GM19395 (cell line): ENCODE measurements around the gene C1QTNF6.

Source experiments
- ATAC-seq: cut with Tn5 transposase; IDR thresholded peaks from one replicate; pipeline ENCODE4 v1.9.1; 2021; ENCODE audit warnings: mild to moderate bottlenecking, moderate library complexity; ENCODE audit not compliant: unreplicated experiment

The C1QTNF6 gene

DNA sequence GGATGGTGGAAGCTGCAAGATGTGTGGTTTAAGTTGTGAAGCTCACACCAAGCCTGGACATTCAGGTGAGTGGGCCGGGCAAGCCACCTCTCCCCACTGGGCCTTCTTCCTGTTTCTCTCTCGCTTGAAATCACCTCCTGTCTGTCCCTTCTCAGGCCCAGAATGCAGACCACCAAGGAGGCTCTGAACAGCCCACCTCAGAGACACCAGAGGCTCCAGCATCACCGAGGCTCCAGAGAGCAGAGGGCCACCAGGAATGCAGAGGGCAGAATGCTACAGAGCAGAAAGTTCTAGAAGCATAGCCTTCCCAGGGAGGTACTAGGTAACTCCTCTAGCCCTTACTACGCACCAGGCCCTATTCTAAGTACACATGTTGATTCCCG lies 23.6 kb downstream of the C1QTNF6 start:
- ATAC-seq = no peak

- ATAC-seq = peak; percentile 31
Observed at GRCh38 chr22:37163575-37164504, 24.2 kb downstream of the C1QTNF6 start.

DNA sequence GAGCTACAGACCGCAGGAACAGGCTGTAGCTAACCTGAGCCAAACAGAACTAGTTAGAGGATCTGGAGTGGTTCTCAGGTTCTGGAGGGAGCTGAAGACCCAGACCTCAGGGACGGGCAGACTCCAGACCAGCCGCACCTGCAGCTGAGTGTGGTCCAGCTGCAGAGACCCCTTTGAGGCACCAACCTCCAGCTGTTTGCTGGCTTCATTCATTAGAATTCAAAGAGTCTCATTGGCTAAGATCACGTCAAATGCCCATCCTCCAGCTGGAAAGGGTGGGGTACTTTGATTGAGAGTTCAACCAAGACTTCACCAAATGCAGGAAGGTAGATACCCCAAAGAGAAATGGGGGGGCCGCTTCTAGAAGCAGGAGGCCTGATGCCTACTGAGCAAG lies 25.0 kb downstream of the C1QTNF6 start:
- ATAC-seq = no peak

DNA sequence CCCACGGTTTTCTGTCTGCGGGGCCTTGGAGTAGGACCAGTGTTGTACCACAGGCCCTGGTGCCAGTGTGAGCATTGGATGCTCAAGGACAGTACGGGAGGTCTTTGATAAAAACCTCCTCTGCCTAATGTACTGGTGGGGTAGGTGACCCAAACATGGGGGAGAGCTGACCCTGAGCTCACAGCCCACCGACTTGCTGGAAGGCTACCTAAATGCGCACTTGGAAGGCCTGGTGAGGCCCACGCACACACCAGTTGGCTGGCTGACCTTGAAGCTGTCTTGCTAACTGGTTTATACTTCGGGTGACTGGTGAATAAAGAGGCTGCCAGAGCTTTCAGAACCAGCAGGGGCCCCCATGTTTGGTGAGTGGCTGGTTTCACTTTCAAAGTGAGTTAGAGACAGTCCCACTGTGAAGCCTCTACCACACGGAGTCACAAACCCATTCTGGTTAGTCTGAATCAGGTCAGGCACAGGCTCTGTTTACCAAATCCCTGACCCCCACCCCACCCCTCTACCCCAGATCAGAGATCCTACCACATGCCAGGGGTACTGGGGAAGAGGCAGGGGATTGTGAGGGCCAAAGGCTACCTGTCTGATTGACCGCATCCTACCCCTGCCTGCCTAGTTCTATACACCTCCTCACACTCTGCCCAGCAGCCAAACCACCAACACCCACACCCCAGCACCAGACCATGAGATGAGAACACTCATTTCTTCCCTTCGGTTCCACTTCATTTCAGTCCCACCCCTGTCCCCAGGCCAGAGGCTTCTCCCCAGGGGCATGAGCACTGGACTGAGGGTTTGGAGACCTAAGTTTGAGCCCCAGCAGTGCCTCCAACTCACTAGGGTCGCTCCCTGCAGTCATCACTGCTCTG lies 25.6 kb downstream of the C1QTNF6 start:
- peak; percentile 61 for ATAC-seq

- ATAC-seq = no peak
Observed at GRCh38 chr22:37161443-37161842, 26.6 kb downstream of the C1QTNF6 start.

- no peak for ATAC-seq
Observed at GRCh38 chr22:37160027-37160426, 28.0 kb downstream of the C1QTNF6 start.

GRCh38 chr22:37158963-37159290 lies 29.1 kb downstream of the C1QTNF6 start:
- no peak for ATAC-seq

DNA sequence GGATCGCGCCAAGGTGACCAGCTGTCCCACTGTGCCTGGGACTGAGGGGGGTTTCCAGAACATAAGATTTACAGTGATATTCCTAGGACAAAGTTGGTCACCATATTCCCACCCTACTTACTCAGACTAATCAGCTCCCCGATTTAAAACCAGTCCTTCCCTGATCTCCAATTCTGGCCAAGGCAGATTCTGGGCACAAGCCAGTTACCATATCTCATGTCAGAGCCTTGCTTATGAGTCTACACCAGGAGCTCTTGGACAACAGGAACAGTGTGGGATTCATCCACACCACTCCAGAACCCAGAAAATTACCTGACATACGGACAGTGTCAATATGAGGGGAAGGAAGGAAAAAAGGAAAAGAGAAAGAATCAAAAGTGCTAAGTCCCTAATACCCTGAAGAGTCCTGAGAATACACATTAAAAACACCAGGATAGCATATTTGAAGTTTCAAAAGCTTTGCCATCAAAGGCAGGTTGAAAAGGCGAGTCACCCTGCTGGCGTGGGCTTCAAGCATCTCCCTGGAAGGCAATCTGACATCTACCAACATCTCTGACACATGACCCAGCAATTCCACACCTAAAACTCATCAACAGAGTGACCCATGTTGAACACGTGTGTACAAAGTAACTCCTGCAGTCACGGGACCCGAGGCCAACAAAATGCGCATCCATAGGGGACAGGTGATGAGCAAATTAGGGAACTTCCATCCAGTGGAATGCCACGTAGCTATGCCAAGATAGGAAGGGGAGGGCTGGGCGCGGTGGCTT lies 30.3 kb downstream of the C1QTNF6 start:
- ATAC-seq = no peak

GRCh38 chr22:37156686-37157435 lies 31.2 kb downstream of the C1QTNF6 start:
- ATAC-seq = no peak

- ATAC-seq = no peak
Observed at GRCh38 chr22:37155971-37156370, 32.1 kb downstream of the C1QTNF6 start.

DNA sequence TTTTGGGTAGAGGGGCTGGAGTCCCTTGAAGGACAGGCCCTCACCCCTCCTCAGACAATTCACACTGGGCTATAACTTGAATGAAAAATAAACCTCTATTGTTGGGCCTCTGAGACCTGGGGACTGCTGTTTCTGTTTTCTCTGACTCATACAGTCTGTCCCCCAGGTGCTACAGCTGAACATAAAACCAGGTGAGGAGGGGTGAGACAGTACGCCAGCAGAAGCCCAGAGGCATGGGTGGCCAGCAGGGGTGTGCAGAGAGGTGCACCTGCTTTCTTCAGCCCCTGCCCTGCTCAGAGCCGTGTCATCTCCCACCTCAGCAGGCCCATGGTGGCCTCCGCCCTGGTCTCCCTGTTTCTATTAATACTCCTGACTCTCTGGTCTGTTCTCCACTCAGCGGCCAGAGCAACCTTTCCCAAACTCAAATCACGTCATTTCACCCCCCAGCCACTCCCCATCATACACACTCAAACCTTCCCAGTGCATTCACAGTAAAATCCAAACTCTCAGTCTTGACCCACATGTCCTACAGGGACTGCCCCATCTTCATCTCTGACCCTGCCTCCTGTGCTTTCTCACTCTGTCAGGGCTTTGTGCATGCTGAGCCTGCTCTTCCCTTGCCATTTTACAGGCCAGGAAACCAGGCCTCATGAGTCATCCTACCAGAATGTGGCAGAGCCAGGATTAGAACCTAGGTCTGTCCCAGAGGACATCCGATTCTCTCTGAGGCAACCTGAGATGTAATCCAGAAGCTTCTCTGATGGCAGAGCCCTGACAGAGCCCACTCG lies 32.9 kb downstream of the C1QTNF6 start:
- ATAC-seq = no peak

DNA sequence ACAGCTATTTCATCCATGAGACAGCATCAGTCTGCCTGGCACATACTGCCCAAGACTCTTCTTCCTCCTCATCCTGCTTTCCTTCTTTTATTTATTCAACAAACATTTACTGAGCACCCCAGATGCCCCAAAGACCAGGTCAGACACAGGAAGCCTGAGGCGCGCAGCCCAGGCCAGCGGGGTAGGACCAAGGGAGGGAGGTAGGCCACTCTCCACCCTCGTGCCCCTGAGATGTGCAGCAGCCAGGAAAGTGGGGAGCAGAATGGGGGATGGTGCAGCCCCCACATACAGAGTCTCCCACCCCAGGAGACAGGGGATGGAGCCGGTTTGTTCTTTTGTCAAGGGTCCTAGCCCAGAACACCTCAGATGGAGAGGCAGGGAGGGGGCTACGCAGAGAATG lies 34.1 kb downstream of the C1QTNF6 start:
- no peak for ATAC-seq

DNA sequence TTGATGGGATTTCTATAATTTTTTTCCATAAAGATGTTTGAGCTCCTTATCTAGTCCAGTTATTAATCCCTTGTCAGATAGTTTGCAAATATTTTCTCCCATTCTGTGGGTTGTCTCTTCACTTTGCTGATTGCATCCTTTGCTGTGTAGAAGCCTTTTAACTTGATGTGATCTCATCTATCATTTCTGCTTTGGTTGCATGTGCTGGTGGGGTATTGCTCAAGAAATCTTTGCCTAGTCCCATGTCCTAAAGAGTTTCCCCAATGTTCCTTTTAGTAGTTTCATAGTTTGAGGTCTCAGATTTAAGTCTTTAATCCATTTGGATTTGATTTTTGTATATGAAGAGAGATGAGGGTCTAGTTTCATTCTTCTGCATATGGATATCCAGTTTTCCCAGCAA lies 36.6 kb downstream of the C1QTNF6 start:
- ATAC-seq = no peak

DNA sequence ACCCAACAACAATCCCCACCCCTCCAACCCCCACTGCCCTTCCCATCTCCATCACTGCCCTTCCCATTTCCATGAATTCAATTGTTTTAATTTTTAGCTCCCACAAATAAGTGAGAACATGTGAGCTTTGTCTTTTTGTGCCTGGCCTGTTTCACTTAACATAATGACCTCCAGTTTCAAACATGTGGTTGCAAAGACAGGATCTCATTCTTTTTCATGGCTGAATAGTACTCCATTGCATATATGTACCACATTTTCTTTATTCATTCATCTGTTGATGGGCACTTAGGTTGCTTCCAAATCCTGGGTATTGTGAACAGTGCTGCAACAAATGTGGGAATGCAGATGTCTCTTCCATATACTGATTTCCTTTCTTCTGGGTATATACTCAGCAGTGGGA lies 37.3 kb downstream of the C1QTNF6 start:
- ATAC-seq = no peak

DNA sequence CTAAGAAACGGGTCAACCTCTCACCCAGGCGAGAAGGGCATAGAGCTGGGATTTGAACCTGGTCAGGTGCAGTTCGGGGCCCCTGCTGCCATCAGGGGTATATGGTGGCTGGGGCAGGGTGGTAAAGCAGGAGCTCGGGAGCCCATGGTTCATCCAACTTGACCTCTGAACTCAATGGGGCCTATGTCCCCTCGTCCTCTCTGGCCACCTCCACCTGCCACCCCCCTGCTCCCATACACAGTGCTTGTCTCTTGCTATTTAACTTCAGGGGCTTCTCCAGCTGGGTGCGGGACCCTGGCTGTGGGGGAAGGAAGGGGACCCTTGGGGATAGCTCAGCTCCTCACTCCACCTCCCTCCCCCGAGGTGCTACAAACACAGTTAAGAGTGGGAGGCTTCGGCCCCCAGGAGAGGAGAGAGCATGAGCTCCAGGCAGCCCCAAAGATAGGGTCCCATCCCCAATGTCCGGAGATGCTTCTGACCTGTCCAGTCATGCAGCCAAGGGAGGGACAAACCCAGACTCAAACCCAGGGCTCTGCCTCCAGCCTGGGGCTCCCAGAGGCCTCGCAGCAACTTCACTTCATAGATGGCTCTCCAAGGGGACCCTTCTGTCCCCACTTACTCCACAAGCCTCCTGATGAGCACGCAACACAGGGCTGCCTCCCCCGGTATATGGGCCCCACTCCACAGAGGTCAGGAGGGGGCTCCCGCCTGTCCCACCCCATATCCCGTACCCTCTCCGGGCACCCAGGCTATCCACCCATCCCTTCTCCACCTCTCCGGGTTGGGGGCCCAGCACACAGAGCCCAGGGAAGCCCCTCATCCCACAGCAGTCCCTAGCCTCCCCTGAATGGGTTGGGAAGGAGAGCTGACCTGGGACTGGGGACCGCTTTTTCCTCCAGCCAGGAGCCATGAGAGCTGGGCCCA lies 39.0 kb downstream of the C1QTNF6 start:
- no peak for ATAC-seq

- no peak for ATAC-seq
Observed at GRCh38 chr22:37148031-37148651, 39.9 kb downstream of the C1QTNF6 start.

DNA sequence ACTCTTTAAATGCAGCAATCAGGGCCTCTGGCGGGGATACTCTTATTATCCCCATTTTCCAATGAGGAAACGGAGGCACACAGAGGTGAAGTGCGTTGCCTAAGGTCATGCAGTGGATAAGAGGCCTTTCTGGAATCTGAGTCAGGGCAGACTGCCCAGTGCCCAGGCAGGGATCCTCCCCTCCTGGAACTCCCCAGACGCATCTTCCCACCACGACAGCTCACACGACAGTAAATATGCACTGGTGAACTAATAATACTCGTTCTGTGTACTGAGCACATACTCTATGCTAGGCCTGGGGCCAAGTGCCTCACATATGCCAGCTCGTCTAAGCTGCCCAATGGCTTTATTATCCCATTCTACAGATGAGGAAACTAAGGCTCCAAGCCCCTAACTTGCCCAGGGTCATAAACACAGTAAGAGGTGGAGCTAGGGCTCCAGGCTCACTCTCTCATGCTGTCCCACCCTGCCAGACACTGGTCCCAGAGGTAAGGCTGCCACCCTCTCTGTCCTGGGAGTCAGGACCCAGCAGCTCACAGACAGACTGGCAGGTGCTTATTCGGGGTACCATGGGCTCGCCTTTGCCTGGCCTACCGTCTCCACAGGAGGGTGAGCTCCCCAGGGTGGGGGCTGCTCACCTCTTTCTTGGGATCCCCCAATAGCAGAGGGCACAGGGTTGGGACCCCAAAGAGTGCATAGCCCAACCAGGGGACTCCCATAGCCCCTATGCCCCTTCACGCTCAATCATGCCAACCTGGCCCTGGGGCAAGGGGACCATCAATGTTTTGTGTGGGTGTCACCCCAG lies 40.7 kb downstream of the C1QTNF6 start:
- ATAC-seq = no peak
